ENCODE measurements around the gene HEPN1.

HEPN1 gene

DNA sequence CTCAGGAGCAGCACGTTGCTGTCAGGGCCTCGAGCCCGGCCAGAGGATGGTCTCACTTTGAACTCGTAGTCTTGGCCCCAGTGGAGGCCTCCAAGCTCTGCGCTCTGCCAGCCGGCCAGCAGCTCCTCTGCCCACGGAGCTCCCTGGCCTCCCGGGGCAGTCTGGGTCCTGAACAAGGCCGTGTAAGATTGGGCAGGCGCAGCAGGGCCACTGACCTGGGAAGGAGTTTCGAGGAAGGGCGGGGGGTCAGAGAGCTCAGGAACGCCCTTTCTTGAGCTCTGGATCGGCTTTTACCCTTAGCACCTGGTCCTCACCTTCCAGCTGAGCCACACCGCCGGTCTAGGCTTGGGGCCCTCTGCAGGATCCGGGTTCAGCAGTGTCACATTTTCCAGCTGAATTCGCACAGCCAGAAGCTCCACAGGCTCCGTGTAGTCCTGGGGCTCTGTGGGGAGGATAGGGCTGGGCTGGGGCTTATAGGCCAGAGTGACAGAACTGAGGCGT, 23.5 kb upstream of the HEPN1 start:
- H3K27ac Mint-ChIP-seq = no peak overlapping the region
- H3K9me3 Mint-ChIP-seq = no peaks in the 10 kb centered on the region

DNA sequence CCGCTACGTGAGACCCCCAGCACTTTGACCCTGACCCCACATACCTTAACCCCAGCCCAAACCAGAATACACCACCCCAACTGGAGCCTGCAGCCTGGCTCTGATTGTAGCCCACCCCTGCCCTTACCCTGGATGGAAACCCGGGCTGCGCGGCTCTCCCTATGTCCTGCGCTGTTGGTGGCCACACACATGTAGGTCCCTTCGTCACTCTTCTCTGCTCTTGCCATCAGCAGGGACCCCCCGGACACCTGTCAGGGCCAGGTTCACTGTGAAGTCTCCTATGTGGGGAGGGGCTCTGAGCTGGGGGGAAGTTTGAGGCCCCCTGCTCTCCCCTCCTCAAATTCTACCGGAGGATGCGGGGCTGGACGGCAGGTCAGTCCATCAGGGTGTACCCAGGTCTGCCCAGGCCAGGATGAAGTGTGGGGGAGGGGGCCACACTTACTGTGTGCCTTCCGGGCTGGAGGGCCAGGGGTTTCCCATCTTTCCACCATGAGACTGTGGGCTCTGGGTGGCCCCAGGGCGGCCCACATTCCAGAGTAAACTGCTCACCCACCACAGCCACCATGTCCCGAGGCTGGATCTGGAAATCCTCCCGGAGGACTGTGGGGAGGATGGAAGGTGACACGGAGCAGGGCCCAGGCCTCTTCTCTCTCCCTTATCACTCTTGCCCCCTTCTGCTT, 22.8 kb upstream of the HEPN1 start:
- H3K36me3 Mint-ChIP-seq (ENCODE audit: low read depth) = no peaks in the 10 kb centered on the region

More for the DNA sequence above, 23.5 kb upstream of the HEPN1 start:
- H3K27me3 Mint-ChIP-seq (ENCODE audit: low read depth) = peaks cover 19% of the 10 kb centered on the region
- no peak overlapping the region for H3K4me3 Mint-ChIP-seq
- TF ChIP-seq, protein P1, sequence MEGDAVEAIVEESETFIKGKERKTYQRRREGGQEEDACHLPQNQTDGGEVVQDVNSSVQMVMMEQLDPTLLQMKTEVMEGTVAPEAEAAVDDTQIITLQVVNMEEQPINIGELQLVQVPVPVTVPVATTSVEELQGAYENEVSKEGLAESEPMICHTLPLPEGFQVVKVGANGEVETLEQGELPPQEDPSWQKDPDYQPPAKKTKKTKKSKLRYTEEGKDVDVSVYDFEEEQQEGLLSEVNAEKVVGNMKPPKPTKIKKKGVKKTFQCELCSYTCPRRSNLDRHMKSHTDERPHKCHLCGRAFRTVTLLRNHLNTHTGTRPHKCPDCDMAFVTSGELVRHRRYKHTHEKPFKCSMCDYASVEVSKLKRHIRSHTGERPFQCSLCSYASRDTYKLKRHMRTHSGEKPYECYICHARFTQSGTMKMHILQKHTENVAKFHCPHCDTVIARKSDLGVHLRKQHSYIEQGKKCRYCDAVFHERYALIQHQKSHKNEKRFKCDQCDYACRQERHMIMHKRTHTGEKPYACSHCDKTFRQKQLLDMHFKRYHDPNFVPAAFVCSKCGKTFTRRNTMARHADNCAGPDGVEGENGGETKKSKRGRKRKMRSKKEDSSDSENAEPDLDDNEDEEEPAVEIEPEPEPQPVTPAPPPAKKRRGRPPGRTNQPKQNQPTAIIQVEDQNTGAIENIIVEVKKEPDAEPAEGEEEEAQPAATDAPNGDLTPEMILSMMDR (IDR thresholded peaks at IDR 0.05; ENCODE audit: unreplicated experiment in 3 of 3) = no peak
- no peaks in the 10 kb centered on the region for H3K36me3 Mint-ChIP-seq (ENCODE audit: low read depth)
- peaks cover 69% of the 10 kb centered on the region for H3K4me1 Mint-ChIP-seq

DNA sequence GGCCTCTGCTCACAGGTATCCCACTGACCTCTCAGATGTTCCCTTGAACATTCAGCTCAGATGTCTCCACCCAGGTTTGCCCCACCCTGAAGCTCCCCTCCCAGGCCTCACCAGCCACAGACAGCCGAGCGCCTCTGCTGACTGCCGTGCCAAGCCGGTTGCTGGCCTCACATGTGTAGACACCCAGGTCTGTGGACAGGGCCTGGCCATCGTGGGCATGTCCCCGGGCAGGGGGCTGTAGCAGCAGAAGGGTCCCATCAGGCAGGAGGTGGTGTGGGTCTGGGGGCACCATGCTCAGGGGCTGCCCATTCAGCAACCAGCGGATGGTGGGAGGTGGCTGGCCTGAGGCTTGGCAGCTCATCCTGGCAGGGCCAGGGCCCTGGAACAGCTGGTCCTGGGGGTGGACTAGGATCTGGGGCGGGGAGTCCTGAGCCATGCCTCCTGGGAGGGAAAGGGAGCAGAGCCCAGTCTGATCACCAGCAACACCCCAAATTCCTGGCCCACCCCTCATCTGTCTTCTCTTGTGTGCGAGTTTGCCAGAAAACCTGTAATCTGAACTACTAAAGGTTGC, 22.1 kb upstream of the HEPN1 start:
- H3K36me3 Mint-ChIP-seq (ENCODE audit: low read depth) = no peaks in the 10 kb centered on the region
- TF ChIP-seq, protein P1 (IDR thresholded peaks at IDR 0.05; ENCODE audit: unreplicated experiment in 3 of 3) = no peak

More for the DNA sequence above, 22.8 kb upstream of the HEPN1 start:
- TF ChIP-seq, protein P1 (IDR thresholded peaks at IDR 0.05; ENCODE audit: unreplicated experiment in 3 of 3) = no peak
- Mint-ChIP-seq H3K27ac (peak overlapping the region in 1 of 3 experiments; percentile 98), H3K4me1 (peaks cover 67% of the 10 kb centered on the region), H3K9me3 (no peaks in the 10 kb centered on the region), H3K4me3 (no peak overlapping the region), H3K27me3 (ENCODE audit: low read depth) (peaks cover 19% of the 10 kb centered on the region)

DNA sequence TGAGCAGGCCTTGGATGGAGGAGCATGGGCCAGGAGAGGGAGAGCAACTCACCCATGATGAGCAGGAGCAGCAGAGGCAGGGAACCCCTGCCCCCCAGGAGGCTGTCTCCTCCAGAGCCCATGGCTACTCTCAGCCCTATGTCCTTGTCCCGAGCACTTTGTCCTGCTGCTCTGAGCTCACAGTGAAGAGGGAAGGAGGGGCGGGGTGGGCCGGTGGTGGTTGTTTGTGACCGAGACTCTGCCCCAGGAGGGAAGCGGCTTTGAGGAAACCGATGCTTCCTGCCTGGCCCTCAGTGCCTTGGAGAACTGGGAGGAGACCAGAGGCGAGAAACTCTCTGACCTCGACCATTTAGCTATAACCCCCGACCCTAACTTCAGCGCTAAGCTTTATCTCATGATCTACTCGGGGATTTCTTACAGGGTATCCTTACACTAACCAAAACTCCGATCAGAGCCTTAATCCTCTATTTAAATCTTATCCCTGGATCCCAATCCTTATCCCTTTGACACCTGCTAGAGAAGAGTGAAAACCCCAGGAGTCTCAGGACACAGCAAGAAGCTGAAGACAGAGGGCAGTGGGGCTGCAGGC, 21.3 kb upstream of the HEPN1 start, which contains the start of gene ROBO4:
ROBO4 (minus strand) TSS at position 192 of the 589 bp plus-strand sequence; CDS start at position 122, 70 bp downstream.
- peaks cover 17% of the 10 kb centered on the region for H3K27me3 Mint-ChIP-seq (ENCODE audit: low read depth)
- peak within 1 kb of the TSS in 2 of 3 experiments; percentile 24 to 42 for H3K4me3 Mint-ChIP-seq
- no peaks in the 10 kb centered on the region for H3K36me3 Mint-ChIP-seq (ENCODE audit: low read depth)
- H3K4me1 Mint-ChIP-seq = peaks cover 51% of the 10 kb centered on the region
- TF ChIP-seq, protein P1 (IDR thresholded peaks at IDR 0.05; ENCODE audit: unreplicated experiment in 3 of 3) = no peak
- H3K9me3 Mint-ChIP-seq = no peaks in the 10 kb centered on the region
- peak within 1 kb of the TSS; percentile 85 to 98 (median 97) for H3K27ac Mint-ChIP-seq

More for the DNA sequence above, 22.1 kb upstream of the HEPN1 start:
- peak overlapping the region in 1 of 3 experiments; percentile 42 for H3K4me3 Mint-ChIP-seq
- H3K9me3 Mint-ChIP-seq = no peaks in the 10 kb centered on the region
- peaks cover 19% of the 10 kb centered on the region for H3K27me3 Mint-ChIP-seq (ENCODE audit: low read depth)
- peaks cover 60% of the 10 kb centered on the region for H3K4me1 Mint-ChIP-seq
- H3K27ac Mint-ChIP-seq = peak overlapping the region in 2 of 3 experiments; percentile 97 to 98

DNA sequence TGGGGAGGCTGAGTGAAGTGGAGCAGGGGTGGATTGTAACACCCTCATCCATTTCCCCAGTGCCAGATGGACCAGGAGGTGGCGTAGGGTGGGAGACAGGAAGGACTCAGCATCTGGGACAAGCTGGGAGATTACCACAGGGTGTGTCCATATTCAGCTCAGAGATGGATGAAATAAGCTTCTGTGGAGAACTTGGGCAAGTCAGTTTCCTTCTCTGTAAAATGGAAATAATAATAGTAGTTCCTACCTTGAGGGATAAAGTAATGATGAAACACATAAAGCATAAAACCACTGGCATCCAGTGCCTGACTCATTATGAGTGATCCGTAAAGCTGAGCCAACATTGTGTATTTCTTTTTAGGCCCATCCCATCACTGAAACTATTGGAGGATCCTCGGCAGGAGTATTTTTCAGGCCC, 20.8 kb upstream of the HEPN1 start:
- Mint-ChIP-seq H3K9me3 (no peaks in the 10 kb centered on the region), H3K27ac (peak overlapping the region; percentile 85 to 98 (median 97)), H3K36me3 (ENCODE audit: low read depth) (no peaks in the 10 kb centered on the region)

More for the DNA sequence above, 20.8 kb upstream of the HEPN1 start:
- H3K4me1 Mint-ChIP-seq = peaks cover 46% of the 10 kb centered on the region
- TF ChIP-seq, protein P1 (IDR thresholded peaks at IDR 0.05; ENCODE audit: unreplicated experiment in 3 of 3) = no peak
- peaks cover 15% of the 10 kb centered on the region for H3K27me3 Mint-ChIP-seq (ENCODE audit: low read depth)
- H3K4me3 Mint-ChIP-seq = peak overlapping the region in 1 of 3 experiments; percentile 16

Data from nephron (organoid).